ENCODE data around the gene CEP89. TPM values are rescaled to one million over a fixed set of nuclear protein-coding genes. Genes with fewer than 3 reads are reported as not detected.
"Not testable (repeated sequence)": the region's sequence is repeated elsewhere in the genome, so short reads cannot be mapped to it uniquely, and the experiment has no call there.

Gene CEP89
- total and polyA plus RNA-seq, 2 of the 4 experiments (the other 2 are of a cell fraction) = 7.2 to 17.4 TPM

DNA sequence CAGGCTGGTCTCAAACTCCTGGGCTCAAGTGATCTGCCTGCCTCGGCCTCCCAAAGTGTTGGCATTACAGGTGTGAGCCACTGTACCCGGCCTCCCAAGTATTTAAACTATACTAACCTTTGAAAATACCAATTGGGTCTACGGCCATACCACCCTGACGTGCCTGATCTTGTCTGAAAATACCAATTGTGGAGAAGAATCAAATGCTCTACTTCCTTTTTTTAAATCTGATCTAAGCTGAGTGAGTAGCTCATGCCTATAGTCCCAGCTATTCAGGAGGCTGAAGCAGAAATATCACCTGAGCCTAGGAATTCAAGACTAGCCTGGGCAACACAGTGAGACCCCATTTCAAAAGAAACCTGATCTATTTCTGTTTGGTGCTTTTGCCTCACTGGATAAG, 39.1 kb upstream of the CEP89 start:
- H4K20me1 ChIP-seq (ENCODE audit: insufficient read depth, low read length); H3K27me3 ChIP-seq (ENCODE audit: control insufficient read depth, insufficient read depth, low read length); H4K5ac ChIP-seq (ENCODE audit: low read depth, low read length); H4K8ac ChIP-seq (ENCODE audit: low read depth in 2 of 2, low read length in 2 of 2); H3K4me3 ChIP-seq (ENCODE audit: insufficient read depth, low read depth, low read length); H3K36me3 ChIP-seq (ENCODE audit: control insufficient read depth, insufficient read depth, low read length); H2AK5ac ChIP-seq (ENCODE audit: low read depth, low read length); H3K18ac ChIP-seq (ENCODE audit: low read depth, low read length); H3K9ac ChIP-seq (ENCODE audit: low read depth, low read length); H3K4me2 ChIP-seq (ENCODE audit: low read depth, low read length); H3K79me1 ChIP-seq (ENCODE audit: low read depth in 1 of 2, low read length in 2 of 2); H3K4ac ChIP-seq (ENCODE audit: low read depth, low read length); H3K9me1 ChIP-seq (ENCODE audit: insufficient read depth, low read length); H2BK15ac ChIP-seq (ENCODE audit: low read depth, low read length); H3K56ac ChIP-seq (ENCODE audit: extremely low read depth, insufficient read depth, low read length); H3K23ac ChIP-seq (ENCODE audit: low read depth, low read length); H2AK9ac ChIP-seq (replicated peaks; ENCODE audit: low read depth, low read length, poor library complexity); intact Hi-C loops (cut with micrococcal nuclease); CTCF ChIA-PET; H4K91ac ChIP-seq (ENCODE audit: insufficient read depth, low read depth, low read length); in situ Hi-C loops (cut with MboI; ENCODE audit: low sequenced_read_pairs); H3K4me1 ChIP-seq (ENCODE audit: control insufficient read depth, insufficient read depth, low read length); H3K27ac ChIP-seq (ENCODE audit: insufficient read depth, low read length); BruUV-seq (replicated peaks); H2AFZ ChIP-seq (replicated peaks; ENCODE audit: low read length, poor library complexity); H3K14ac ChIP-seq (replicated peaks; ENCODE audit: low read depth, low read length); H3K9me3 ChIP-seq (ENCODE audit: control insufficient read depth, insufficient read depth, low read length); POLR2A ChIA-PET (ENCODE audit: unreplicated experiment); DNase-seq; dilution Hi-C loops (cut with HindIII; ENCODE audit: low sequenced_read_pairs, unreplicated experiment); H2BK20ac ChIP-seq (ENCODE audit: low read depth, low read length); H2BK120ac ChIP-seq (ENCODE audit: low read depth, low read length); H2BK5ac ChIP-seq (ENCODE audit: low read depth, low read length, poor library complexity, severe bottlenecking); ATAC-seq (ENCODE audit: low read depth): not testable (repeated sequence)
- no CpG with 5 or more reads among the region's 4 CpGs for WGBS, 2 experiments (ENCODE audit: extremely low coverage in 2 of 2, insufficient read length in 1 of 2)

Measured in IMR-90 (cell line).